Pancreas (tissue), 10 donors: Measurements from ENCODE around the gene CMC2. TPM values are rescaled to one million over a fixed set of nuclear protein-coding genes. Genes with fewer than 3 reads are reported as not detected.
A peak's percentile ranks its signal among the peaks of the same experiment; 100 is the strongest.

Experiments used
- ATAC-seq, 4 donors: fragments of 200-7000 bp; cut with Tn5 transposase; one replicate each; pipeline versions ENCODE4 v1.8.0 to v1.9.1; 2020; ENCODE audit warnings: mild to moderate bottlenecking in 4 of 4, moderate library complexity in 4 of 4
- DNase-seq, 6 donors: peaks; one replicate each; pipeline ENCODE4 v3.0.0-alpha.2; 2020
- FAIRE-seq: peaks from 2 replicates; lab custom pipeline; 2012; peaks lifted over from hg19 to GRCh38; lab: Jason Lieb, UNC
- H3K27ac ChIP-seq, 4 donors: fragments of 200-600 bp; sonication (generic); 1 replicate in 3 of 4; 2 replicates in 1 of 4; pipeline versions ENCODE4 v1.5.0 to v1.8.0; 2020
- H3K27me3 ChIP-seq, 4 donors: fragments of 200-600 bp; one replicate each; pipeline ENCODE4 v1.8.0; 2021
- H3K36me3 ChIP-seq, 3 donors: fragments of 200-600 bp; sonication (generic) in 1 of 3; one replicate each; pipeline versions ENCODE4 v1.5.0 to v1.8.0; 2020 to 2021
- H3K4me1 ChIP-seq, 3 donors: fragments of 200-600 bp; one replicate each; pipeline ENCODE4 v1.8.0; 2021
- H3K4me3 ChIP-seq, 4 donors: fragments of 200-600 bp; sonication (generic) in 2 of 4; one replicate each; pipeline versions ENCODE4 v1.5.0 to v1.8.0; 2020 to 2021
- H3K9me3 ChIP-seq, 4 donors: fragments of 200-600 bp; one replicate each; pipeline ENCODE4 v1.8.0; 2021
- whole genome bisulfite sequencing, 2 donors: extraction: QIAGEN DNeasy Blood & Tissue Kit; methylation state at CpG; one replicate each; pipeline ENCODE4 v1.1.7; 2013; 5-methylcytosine and 5-hydroxymethylcytosine counted together
- intact Hi-C, 3 donors: fragments of 100-400 bp; cut with DNase I; formaldehyde crosslinking; loops; one replicate each; pipeline versions ENCODE4 v1.11.1 to v1.14.2; 2022
- polyA plus RNA-seq, 2 donors: library from polyadenylated mRNA; stranded (reverse); fragments of 200-250 nt; gene quantifications; one replicate each; pipeline ENCODE4 v1.2.3, GENCODE V29; 2013
- total RNA-seq, 6 donors: library from RNA; stranded (reverse); fragmentation: NEBNext Ultra II Directional in 4 of 6; extraction: Animal tissue kit (Norgen Biotek cat#: 25700) in 4 of 6; gene quantifications; one replicate each; pipeline versions ENCODE4 v1.2.1 to v1.2.4, GENCODE V29; 2021 to 2023
- TF ChIP-seq, protein P1 (sequence below), 4 donors: fragments of 200-600 bp; sonication (generic) in 3 of 4; IDR thresholded peaks; one replicate each; pipeline versions ENCODE4 v1.5.0 to v1.8.0; 2021; ENCODE audit warnings: antibody characterized with exemption in 4 of 4
- donor health status: healthy with polysubstance abuse.
- donor health status: DM: no; HTN: no; CAD: no; lungs with moderate emphysema.
- donor health status: DM: no; HTN: no; CAD: no.
- donor health status: control.
- donor health status: control.
- donor health status: Bipolar disorder and iron deficiency.
- donor health status: DM: yes; HTN: yes; CAD: no.
- donor health status: DM: no; HTN: no; CAD: no.
- donor health status: DM: no; HTN: no; CAD: no.
- donor health status: DM: yes; HTN: yes; CAD: no.

The CMC2 gene
- total and polyA plus RNA-seq, 8 donors = 13.3 to 58.1 (median 24.0) TPM

DNA sequence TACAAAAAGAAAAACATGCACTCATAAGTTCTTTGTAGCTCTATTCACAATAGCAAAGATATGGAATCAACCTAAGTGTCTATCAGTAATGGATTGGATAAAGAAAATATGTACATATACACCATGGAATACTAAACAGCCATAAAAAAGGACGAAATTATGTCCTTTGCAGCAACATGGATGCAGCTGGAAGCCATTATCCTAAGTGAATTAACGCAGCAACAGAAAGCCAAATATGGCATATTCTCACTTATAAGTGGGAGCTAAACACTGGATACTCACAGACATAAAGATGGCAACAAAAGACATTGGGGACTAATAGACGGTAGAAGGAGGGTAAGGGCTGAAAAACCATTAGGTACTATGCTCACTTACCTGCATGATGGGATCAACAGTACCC is 5.8 kb downstream of the CMC2 start:
- H3K36me3 ChIP-seq = no peaks in the 10 kb centered on the region
- FAIRE-seq = no peak

GRCh38 chr16:80997964-80998620 is 8.6 kb downstream of the CMC2 start:
- DNase-seq (no peak), ATAC-seq (peak in 1 of 4 donors; percentile 10), FAIRE-seq (no peak)
- Histone ChIP-seq H3K27ac (peak overlapping the region in 3 of 4 donors; percentile 13 to 80 (median 69)), H3K36me3 (no peaks in the 10 kb centered on the region), H3K4me1 (peaks cover 0 to 29% (median 16%) of the 10 kb centered on the region in 3 donors), H3K27me3 (no peaks in the 10 kb centered on the region), H3K4me3 (peak overlapping the region in 2 of 4 donors; percentile 24 to 32), H3K9me3 (no peaks in the 10 kb centered on the region)
- TF ChIP-seq, protein P1, sequence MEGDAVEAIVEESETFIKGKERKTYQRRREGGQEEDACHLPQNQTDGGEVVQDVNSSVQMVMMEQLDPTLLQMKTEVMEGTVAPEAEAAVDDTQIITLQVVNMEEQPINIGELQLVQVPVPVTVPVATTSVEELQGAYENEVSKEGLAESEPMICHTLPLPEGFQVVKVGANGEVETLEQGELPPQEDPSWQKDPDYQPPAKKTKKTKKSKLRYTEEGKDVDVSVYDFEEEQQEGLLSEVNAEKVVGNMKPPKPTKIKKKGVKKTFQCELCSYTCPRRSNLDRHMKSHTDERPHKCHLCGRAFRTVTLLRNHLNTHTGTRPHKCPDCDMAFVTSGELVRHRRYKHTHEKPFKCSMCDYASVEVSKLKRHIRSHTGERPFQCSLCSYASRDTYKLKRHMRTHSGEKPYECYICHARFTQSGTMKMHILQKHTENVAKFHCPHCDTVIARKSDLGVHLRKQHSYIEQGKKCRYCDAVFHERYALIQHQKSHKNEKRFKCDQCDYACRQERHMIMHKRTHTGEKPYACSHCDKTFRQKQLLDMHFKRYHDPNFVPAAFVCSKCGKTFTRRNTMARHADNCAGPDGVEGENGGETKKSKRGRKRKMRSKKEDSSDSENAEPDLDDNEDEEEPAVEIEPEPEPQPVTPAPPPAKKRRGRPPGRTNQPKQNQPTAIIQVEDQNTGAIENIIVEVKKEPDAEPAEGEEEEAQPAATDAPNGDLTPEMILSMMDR (IDR thresholded peaks at IDR 0.05) = no peak
- intact Hi-C loops = no loop called here
- 81 to 86% methylated on average over 7 of the region's 7 CpGs for WGBS, 2 donors

More for the DNA sequence above, 5.8 kb downstream of the CMC2 start:
- DNase-seq (no peak), ATAC-seq (no peak)
- WGBS, 2 donors = 88 to 95% methylated on average over 3 of the region's 3 CpGs
- no peaks in the 10 kb centered on the region for H3K9me3 ChIP-seq
- TF ChIP-seq, protein P1 (IDR thresholded peaks at IDR 0.05) = no peak
- intact Hi-C loops = no loop called here
- no peak overlapping the region for H3K4me3 ChIP-seq
- no peak overlapping the region for H3K27ac ChIP-seq
- H3K27me3 ChIP-seq = no peaks in the 10 kb centered on the region
- H3K4me1 ChIP-seq = peaks cover 12 to 38% (median 20%) of the 10 kb centered on the region in 3 donors

DNA sequence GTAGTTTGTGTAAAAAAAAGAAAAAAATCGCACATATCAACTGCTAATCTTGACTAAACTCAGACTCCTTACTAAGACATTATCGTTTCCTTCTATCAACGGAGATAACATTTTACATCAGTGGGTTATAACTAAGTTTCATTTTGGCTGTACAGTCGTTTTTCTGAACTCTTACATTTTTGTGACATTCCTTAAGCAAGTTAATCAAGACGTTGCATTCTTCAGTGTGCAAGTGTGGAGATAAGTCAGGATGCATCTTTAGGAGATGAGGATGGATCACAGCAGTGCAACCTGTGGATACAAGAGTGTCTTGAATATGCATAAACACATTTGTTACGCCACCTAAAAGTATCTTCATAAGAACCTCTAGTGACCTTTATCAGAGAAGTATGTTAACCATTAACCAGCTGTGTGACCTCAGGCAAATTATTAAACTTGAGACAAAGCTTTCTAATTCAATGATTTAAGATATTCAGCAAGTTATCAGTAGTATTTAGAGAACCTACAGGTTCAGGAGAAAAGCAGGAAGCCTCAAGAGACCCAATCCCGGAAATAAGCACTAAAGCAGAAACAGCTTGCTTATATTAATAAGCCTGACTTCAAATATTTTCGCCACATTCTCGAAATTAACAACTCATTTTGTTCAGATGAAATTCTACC is 9.4 kb downstream of the CMC2 start:
- H3K4me3 ChIP-seq = peak overlapping the region in 2 of 4 donors; percentile 24 to 32
- 3 to 7% methylated on average over 9 of the region's 9 CpGs for WGBS, 2 donors
- FAIRE-seq = no peak
- no peaks in the 10 kb centered on the region for H3K9me3 ChIP-seq
- H3K36me3 ChIP-seq = no peaks in the 10 kb centered on the region
- TF ChIP-seq, protein P1 (IDR thresholded peaks at IDR 0.05) = no peak
- intact Hi-C loops = no loop called here
- ATAC-seq = peak; percentile 84 to 94 (median 86)
- H3K4me1 ChIP-seq = peaks cover 0 to 35% (median 21%) of the 10 kb centered on the region in 3 donors
- H3K27me3 ChIP-seq = no peaks in the 10 kb centered on the region
- no peak for DNase-seq
- H3K27ac ChIP-seq = peak overlapping the region; percentile 13 to 80 (median 54)

DNA sequence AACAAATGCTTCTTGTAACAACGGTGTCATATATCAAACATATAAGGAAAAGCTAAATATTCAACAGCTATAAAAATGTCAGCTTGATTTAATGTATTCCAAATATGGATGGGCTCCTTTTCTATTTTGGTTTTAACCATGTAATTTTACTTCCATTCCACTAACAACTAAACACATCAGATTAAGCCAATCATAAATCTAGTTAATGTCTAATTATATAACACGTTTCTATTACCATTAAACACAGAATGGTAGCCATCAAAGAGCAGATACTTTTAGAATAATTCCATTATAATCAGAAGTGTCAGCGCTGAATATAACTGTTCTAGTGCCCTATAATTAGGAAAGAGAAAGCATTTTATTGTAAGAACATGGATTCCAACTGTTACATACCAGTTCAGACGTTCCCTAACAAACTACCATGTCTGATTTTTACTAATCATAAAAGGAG is 10.0 kb downstream of the CMC2 start:
- H3K4me1 ChIP-seq = peaks cover 0 to 39% (median 26%) of the 10 kb centered on the region in 3 donors
- no peaks in the 10 kb centered on the region for H3K27me3 ChIP-seq
- DNase-seq (no peak), FAIRE-seq (no peak), ATAC-seq (peak in 3 of 4 donors; percentile 20 to 29 (median 26))
- H3K27ac ChIP-seq = peak overlapping the region in 3 of 4 donors; percentile 13 to 80 (median 69)
- TF ChIP-seq, protein P1 (IDR thresholded peaks at IDR 0.05) = no peak
- no peaks in the 10 kb centered on the region for H3K36me3 ChIP-seq
- 28 to 29% methylated on average over 4 of the region's 4 CpGs for WGBS, 2 donors
- no peaks in the 10 kb centered on the region for H3K9me3 ChIP-seq
- peak overlapping the region in 2 of 4 donors; percentile 24 to 32 for H3K4me3 ChIP-seq
- intact Hi-C loops = no loop called here
